ENCODE data around the gene AFF4.
A peak's percentile ranks its signal among the peaks of the same experiment; 100 is the strongest.
"Not testable (repeated sequence)": the region's sequence is repeated elsewhere in the genome, so short reads cannot be mapped to it uniquely, and the experiment has no call there.

The AFF4 gene

GRCh38 chr5:132963171-132964104, at the start of gene AFF4:
Gene AFF4 (minus strand): TSS chr5:132963634. CDS start chr5:132937189, 26,445 bp downstream.
- peak; percentile 69 to 78 for DNase-seq (ENCODE audit: low read depth in 2 of 2)

- DNase-seq (ENCODE audit: low read depth in 2 of 2), result not testable (repeated sequence)
These were observed 45.0 kb upstream of the AFF4 start for GRCh38 chr5:133008455-133008854.

- DNase-seq (ENCODE audit: low read depth in 2 of 2), result no peak
These were observed 43.2 kb upstream of the AFF4 start for GRCh38 chr5:133006653-133007052.

- no peak for DNase-seq (ENCODE audit: low read depth in 2 of 2)
These were observed 35.8 kb upstream of the AFF4 start for GRCh38 chr5:132999246-132999645.

GRCh38 chr5:132998556-132998955, 35.1 kb upstream of the AFF4 start:
- no peak for DNase-seq (ENCODE audit: low read depth in 2 of 2)

GRCh38 chr5:132996307-132996706, 32.9 kb upstream of the AFF4 start:
- DNase-seq (ENCODE audit: low read depth in 2 of 2), result no peak

- no peak for DNase-seq (ENCODE audit: low read depth in 2 of 2)
These were observed 24.3 kb upstream of the AFF4 start for GRCh38 chr5:132987531-132988408.

GRCh38 chr5:132982971-132983370, 19.5 kb upstream of the AFF4 start:
- not testable (repeated sequence) for DNase-seq (ENCODE audit: low read depth in 2 of 2)

- DNase-seq (ENCODE audit: low read depth in 2 of 2), result no peak
These were observed 17.9 kb upstream of the AFF4 start for GRCh38 chr5:132981288-132981687.

GRCh38 chr5:132979976-132980375, 16.5 kb upstream of the AFF4 start:
- no peak for DNase-seq (ENCODE audit: low read depth in 2 of 2)

- no peak for DNase-seq (ENCODE audit: low read depth in 2 of 2)
These were observed 16.0 kb upstream of the AFF4 start for GRCh38 chr5:132979367-132979940.

- no peak for DNase-seq (ENCODE audit: low read depth in 2 of 2)
These were observed 13.4 kb upstream of the AFF4 start for GRCh38 chr5:132976852-132977251.

GRCh38 chr5:132972436-132972828, 9.0 kb upstream of the AFF4 start:
- DNase-seq (ENCODE audit: low read depth in 2 of 2), result not testable (repeated sequence)

GRCh38 chr5:132971483-132972435, 8.3 kb upstream of the AFF4 start:
- no peak for DNase-seq (ENCODE audit: low read depth in 2 of 2)

- DNase-seq (ENCODE audit: low read depth in 2 of 2), result no peak
These were observed 1.7 kb upstream of the AFF4 start for GRCh38 chr5:132965120-132965519.

- no peak for DNase-seq (ENCODE audit: low read depth in 2 of 2)
These were observed 909 bp downstream of the AFF4 start for GRCh38 chr5:132962429-132963021.

GRCh38 chr5:132961887-132962286, 1.5 kb downstream of the AFF4 start:
- no peak for DNase-seq (ENCODE audit: low read depth in 2 of 2)

GRCh38 chr5:132961123-132961815, 2.2 kb downstream of the AFF4 start:
- not testable (repeated sequence) for DNase-seq (ENCODE audit: low read depth in 2 of 2)

- DNase-seq (ENCODE audit: low read depth in 2 of 2), result not testable (repeated sequence)
These were observed 7.2 kb downstream of the AFF4 start for GRCh38 chr5:132956166-132956799.
